Measurements from ENCODE around the gene ASGR1. TPM values are rescaled to one million over a fixed set of nuclear protein-coding genes. Genes with fewer than 3 reads are reported as not detected.

The ASGR1 gene
- total and polyA plus RNA-seq, 7 donors = 0.36 to 2.4 (median 1.7) TPM; not detected in 2

GRCh38 chr17:7224661-7225111 lies 45.5 kb upstream of the ASGR1 start:
- Histone ChIP-seq H3K27ac (peak overlapping the region in 2 of 4 donors; percentile 22 to 43), H3K4me3 (no peak overlapping the region), H3K36me3 (peaks cover 40 to 80% (median 60%) of the 10 kb centered on the region in 4 donors), H3K27me3 (no peaks in the 10 kb centered on the region), H3K4me1 (peaks cover 0 to 20% (median 14%) of the 10 kb centered on the region in 4 donors), H3K9me3 (no peaks in the 10 kb centered on the region)
- no peak for TF ChIP-seq EP300 (IDR thresholded peaks at IDR 0.05)
- TF ChIP-seq CTCF (IDR thresholded peaks at IDR 0.05) = no peak
- DNase-seq = no peak
- WGBS, 2 donors = 68 to 83% methylated on average over 15 of the region's 15 CpGs
- intact Hi-C loops (cut with DNase I) = no loop called here

- intact Hi-C loops (cut with DNase I) = no loop called here
- no peaks in the 10 kb centered on the region for H3K9me3 ChIP-seq
- peaks cover 0 to 24% (median 19%) of the 10 kb centered on the region in 4 donors for H3K4me1 ChIP-seq
- H3K36me3 ChIP-seq = peaks cover 35 to 74% (median 54%) of the 10 kb centered on the region in 4 donors
- TF ChIP-seq POLR2AphosphoS5 (IDR thresholded peaks at IDR 0.05) (no peak), POLR2A (IDR thresholded peaks at IDR 0.05) (no peak), CTCF (IDR thresholded peaks at IDR 0.05) (no peak), EP300 (IDR thresholded peaks at IDR 0.05) (no peak)
- no peaks in the 10 kb centered on the region for H3K27me3 ChIP-seq
- no peak overlapping the region for H3K4me3 ChIP-seq
- 81 to 90% methylated on average over 10 of the region's 10 CpGs for WGBS, 2 donors
- H3K27ac ChIP-seq = peak overlapping the region in 1 of 4 donors; percentile 43
- DNase-seq = no peak
These were observed 44.9 kb upstream of the ASGR1 start for GRCh38 chr17:7224110-7224509.

GRCh38 chr17:7223375-7223774 lies 44.2 kb upstream of the ASGR1 start:
- Histone ChIP-seq H3K4me1 (peaks cover 0 to 31% (median 24%) of the 10 kb centered on the region in 4 donors), H3K27me3 (no peaks in the 10 kb centered on the region), H3K9me3 (no peaks in the 10 kb centered on the region), H3K4me3 (no peak overlapping the region), H3K36me3 (peaks cover 28 to 66% (median 48%) of the 10 kb centered on the region in 4 donors), H3K27ac (no peak overlapping the region)
- intact Hi-C loops (cut with DNase I) = no loop called here
- TF ChIP-seq POLR2A (IDR thresholded peaks at IDR 0.05) (no peak), EP300 (IDR thresholded peaks at IDR 0.05) (no peak), POLR2AphosphoS5 (IDR thresholded peaks at IDR 0.05) (no peak), CTCF (IDR thresholded peaks at IDR 0.05) (no peak)
- no peak for DNase-seq
- 90 to 93% methylated on average over 4 of the region's 4 CpGs for WGBS, 2 donors

GRCh38 chr17:7222972-7223292 lies 43.8 kb upstream of the ASGR1 start:
- Histone ChIP-seq H3K4me1 (peaks cover 0 to 36% (median 29%) of the 10 kb centered on the region in 4 donors), H3K36me3 (peaks cover 28 to 62% (median 46%) of the 10 kb centered on the region in 4 donors), H3K27me3 (no peaks in the 10 kb centered on the region), H3K27ac (peak overlapping the region in 1 of 4 donors; percentile 23), H3K9me3 (no peaks in the 10 kb centered on the region), H3K4me3 (no peak overlapping the region)
- intact Hi-C loops (cut with DNase I) = no loop called here
- DNase-seq = peak; percentile 66
- WGBS, 2 donors = 73 to 85% methylated on average over 7 of the region's 7 CpGs
- no peak for TF ChIP-seq POLR2A (IDR thresholded peaks at IDR 0.05)
- no peak for TF ChIP-seq EP300 (IDR thresholded peaks at IDR 0.05)
- TF ChIP-seq POLR2AphosphoS5 (IDR thresholded peaks at IDR 0.05) = no peak
- no peak for TF ChIP-seq CTCF (IDR thresholded peaks at IDR 0.05)
